Gastroesophageal sphincter (tissue), 4 donors: Measurements from ENCODE around the gene CSMD2. TPM values are rescaled to one million over a fixed set of nuclear protein-coding genes. Genes with fewer than 3 reads are reported as not detected.

Source experiments
- ATAC-seq: fragments of 150-250 bp; one replicate; pipeline ENCODE4 v1.9.1; 2016; ENCODE audit warnings: mild to moderate bottlenecking, moderate library complexity
- H3K27ac ChIP-seq, 4 donors: fragments of 200-600 bp; sonication (generic) in 3 of 4; 1 replicate in 3 of 4; 2 replicates in 1 of 4; pipeline ENCODE4 v1.5.1; 2016 to 2019
- H3K27me3 ChIP-seq: fragments of 200-600 bp; sonication (generic); one replicate; pipeline ENCODE4 v1.5.1; 2019
- H3K36me3 ChIP-seq, 2 donors: fragments of 200-600 bp; sonication (generic); one replicate each; pipeline ENCODE4 v1.5.1; 2019; ENCODE audit warnings: control low read depth in 1 of 2
- H3K4me1 ChIP-seq, 3 donors: fragments of 200-600 bp; sonication (generic); 1 replicate in 2 of 3; 2 replicates in 1 of 3; pipeline ENCODE4 v1.5.1; 2016 to 2019; ENCODE audit warnings: control low read depth in 2 of 3
- H3K4me3 ChIP-seq, 2 donors: fragments of 200-600 bp; sonication (generic); one replicate each; pipeline ENCODE4 v1.5.1; 2019; ENCODE audit warnings: mild to moderate bottlenecking in 1 of 2, moderate library complexity in 1 of 2
- H3K9me3 ChIP-seq, 3 donors: fragments of 200-600 bp; sonication (generic); one replicate each; pipeline ENCODE4 v1.5.1; 2017 to 2019; ENCODE audit warnings: control low read depth in 2 of 3
- EP300 ChIP-seq: sonication (generic); formaldehyde crosslinking; IDR thresholded peaks from one replicate; pipeline ENCODE4 v1.6.1; 2017; ENCODE audit warnings: antibody characterized with exemption, mild to moderate bottlenecking
- POLR2A ChIP-seq, 2 donors: fragments of 450-650 bp; IDR thresholded peaks; one replicate each; pipeline ENCODE4 v1.6.1; 2017; ENCODE audit warnings: antibody characterized with exemption in 2 of 2, mild to moderate bottlenecking in 2 of 2, moderate library complexity in 1 of 2
- POLR2AphosphoS5 ChIP-seq: sonication (generic); formaldehyde crosslinking; IDR thresholded peaks from one replicate; pipeline ENCODE4 v1.6.1; 2017; ENCODE audit warnings: antibody characterized with exemption
- WGBS, 2 donors: methylation state at CpG; one replicate each; pipeline ENCODE4 v1.1.5; 2018; ENCODE audit warnings: low coverage in 1 of 2; 5-methylcytosine and 5-hydroxymethylcytosine counted together
- total RNA-seq, 4 donors: library from RNA; depleted of rRNA; stranded (reverse); fragments of >200 nt; gene quantifications; one replicate each; pipeline ENCODE4 v1.1.0, GENCODE V29; 2016
- TF ChIP-seq, protein P1 (sequence below), 4 experiments: fragments of 200-600 bp in 2 of 4; fragments of 450-650 bp in 2 of 4; sonication (generic) in 1 of 4; IDR thresholded peaks; one replicate each; pipeline ENCODE4 v1.5.1; 2017 to 2019; ENCODE audit warnings: antibody characterized with exemption in 4 of 4, mild to moderate bottlenecking in 2 of 4, moderate library complexity in 2 of 4

CSMD2 gene
- total RNA-seq, 4 donors from 2014 or later = 0.22 to 2.5 (median 0.37) TPM

DNA sequence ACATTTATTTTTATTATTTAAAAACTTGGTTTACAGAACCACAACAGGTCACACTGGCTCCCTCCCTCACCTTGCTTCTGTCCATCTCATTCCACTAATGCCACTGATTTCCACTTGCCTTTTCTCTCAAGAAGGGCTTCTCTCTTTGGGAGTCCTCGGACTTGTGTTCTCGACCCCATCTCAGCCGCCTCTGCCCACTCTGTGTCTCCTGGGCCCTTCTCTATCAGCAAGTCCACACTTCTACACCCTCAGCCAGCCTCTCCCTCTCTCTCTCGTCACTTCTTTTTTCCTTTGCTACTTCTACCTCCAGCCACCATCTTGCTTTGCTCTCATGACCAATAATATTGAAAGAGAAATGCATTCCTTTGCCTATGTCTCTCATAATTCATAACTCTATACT is 171.7 kb downstream of the CSMD2 start:
- H3K4me3 ChIP-seq = no peak overlapping the region
- no peak for ATAC-seq
- no peak overlapping the region for H3K27ac ChIP-seq
- H3K36me3 ChIP-seq = no peaks in the 10 kb centered on the region
- no peaks in the 10 kb centered on the region for H3K4me1 ChIP-seq
- TF ChIP-seq, protein P1, sequence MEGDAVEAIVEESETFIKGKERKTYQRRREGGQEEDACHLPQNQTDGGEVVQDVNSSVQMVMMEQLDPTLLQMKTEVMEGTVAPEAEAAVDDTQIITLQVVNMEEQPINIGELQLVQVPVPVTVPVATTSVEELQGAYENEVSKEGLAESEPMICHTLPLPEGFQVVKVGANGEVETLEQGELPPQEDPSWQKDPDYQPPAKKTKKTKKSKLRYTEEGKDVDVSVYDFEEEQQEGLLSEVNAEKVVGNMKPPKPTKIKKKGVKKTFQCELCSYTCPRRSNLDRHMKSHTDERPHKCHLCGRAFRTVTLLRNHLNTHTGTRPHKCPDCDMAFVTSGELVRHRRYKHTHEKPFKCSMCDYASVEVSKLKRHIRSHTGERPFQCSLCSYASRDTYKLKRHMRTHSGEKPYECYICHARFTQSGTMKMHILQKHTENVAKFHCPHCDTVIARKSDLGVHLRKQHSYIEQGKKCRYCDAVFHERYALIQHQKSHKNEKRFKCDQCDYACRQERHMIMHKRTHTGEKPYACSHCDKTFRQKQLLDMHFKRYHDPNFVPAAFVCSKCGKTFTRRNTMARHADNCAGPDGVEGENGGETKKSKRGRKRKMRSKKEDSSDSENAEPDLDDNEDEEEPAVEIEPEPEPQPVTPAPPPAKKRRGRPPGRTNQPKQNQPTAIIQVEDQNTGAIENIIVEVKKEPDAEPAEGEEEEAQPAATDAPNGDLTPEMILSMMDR (IDR thresholded peaks at IDR 0.05) = no peak
- TF ChIP-seq POLR2AphosphoS5 (no peak), POLR2A (IDR thresholded peaks at IDR 0.05) (no peak), EP300 (no peak)
- no peaks in the 10 kb centered on the region for H3K9me3 ChIP-seq
- H3K27me3 ChIP-seq = peaks cover 14% of the 10 kb centered on the region
- 75 to 89% methylated on average over 4 of the region's 4 CpGs for WGBS, 2 donors

DNA sequence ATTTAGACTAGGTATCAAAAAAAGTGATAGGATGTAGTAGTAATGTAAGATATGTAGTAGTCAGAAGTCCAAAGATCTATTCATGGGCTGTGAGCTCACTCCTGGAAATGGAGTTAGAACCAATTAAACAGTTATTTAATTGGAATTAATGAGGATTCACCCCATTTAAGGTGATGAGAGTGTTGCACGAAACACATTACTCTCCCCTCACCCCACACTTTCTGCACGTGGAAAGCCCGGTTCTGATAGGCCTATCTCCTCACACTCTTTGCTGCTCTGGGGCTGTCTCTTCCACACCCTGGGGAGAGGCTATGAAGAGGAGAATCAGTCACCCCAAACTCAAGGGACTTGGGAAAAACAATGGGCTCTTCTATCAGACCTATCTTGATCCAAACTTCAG is 174.7 kb downstream of the CSMD2 start:
- H3K9me3 ChIP-seq = no peaks in the 10 kb centered on the region
- H3K4me1 ChIP-seq = peaks cover 0 to 17% (median 0%) of the 10 kb centered on the region in 3 donors
- peaks cover 11% of the 10 kb centered on the region for H3K27me3 ChIP-seq
- no peak overlapping the region for H3K4me3 ChIP-seq
- WGBS, 2 donors = 53% methylated on average over 3 of the region's 3 CpGs; no CpG with 5 or more reads in 1 of the 2 donors
- H3K36me3 ChIP-seq = no peaks in the 10 kb centered on the region
- TF ChIP-seq, protein P1 (IDR thresholded peaks at IDR 0.05) = no peak
- TF ChIP-seq POLR2A (IDR thresholded peaks at IDR 0.05) (no peak), EP300 (no peak), POLR2AphosphoS5 (no peak)
- no peak for ATAC-seq
- no peak overlapping the region for H3K27ac ChIP-seq

DNA sequence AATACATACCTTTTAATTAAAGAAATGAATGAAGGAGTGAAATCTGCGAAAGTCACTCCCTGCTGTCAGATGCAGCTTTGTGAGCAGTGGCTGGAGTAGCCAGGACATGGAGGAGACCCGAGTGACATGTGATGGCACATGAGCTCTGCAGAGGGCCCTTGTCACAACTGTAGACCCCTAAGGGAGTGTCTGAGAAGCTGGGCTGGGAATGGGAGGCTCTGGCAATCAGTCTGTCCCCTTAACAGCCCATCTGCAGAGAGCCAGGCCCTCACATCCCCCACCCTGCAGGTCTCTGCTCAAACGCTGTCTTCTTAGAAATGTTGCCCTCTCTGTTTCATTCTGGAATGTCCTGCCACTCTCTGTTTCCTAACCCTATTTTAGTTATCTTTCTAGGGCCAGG is 176.9 kb downstream of the CSMD2 start:
- peaks cover 0 to 22% (median 0%) of the 10 kb centered on the region in 3 donors for H3K4me1 ChIP-seq
- WGBS, 2 donors = 43 to 60% methylated on average over 1 of the region's 3 CpGs
- H3K27ac ChIP-seq = no peak overlapping the region
- H3K27me3 ChIP-seq = peaks cover 7% of the 10 kb centered on the region
- no peaks in the 10 kb centered on the region for H3K9me3 ChIP-seq
- TF ChIP-seq EP300 (no peak), POLR2AphosphoS5 (no peak), POLR2A (IDR thresholded peaks at IDR 0.05) (no peak)
- TF ChIP-seq, protein P1 (IDR thresholded peaks at IDR 0.05) = no peak
- no peak overlapping the region for H3K4me3 ChIP-seq
- no peaks in the 10 kb centered on the region for H3K36me3 ChIP-seq
- ATAC-seq = no peak

DNA sequence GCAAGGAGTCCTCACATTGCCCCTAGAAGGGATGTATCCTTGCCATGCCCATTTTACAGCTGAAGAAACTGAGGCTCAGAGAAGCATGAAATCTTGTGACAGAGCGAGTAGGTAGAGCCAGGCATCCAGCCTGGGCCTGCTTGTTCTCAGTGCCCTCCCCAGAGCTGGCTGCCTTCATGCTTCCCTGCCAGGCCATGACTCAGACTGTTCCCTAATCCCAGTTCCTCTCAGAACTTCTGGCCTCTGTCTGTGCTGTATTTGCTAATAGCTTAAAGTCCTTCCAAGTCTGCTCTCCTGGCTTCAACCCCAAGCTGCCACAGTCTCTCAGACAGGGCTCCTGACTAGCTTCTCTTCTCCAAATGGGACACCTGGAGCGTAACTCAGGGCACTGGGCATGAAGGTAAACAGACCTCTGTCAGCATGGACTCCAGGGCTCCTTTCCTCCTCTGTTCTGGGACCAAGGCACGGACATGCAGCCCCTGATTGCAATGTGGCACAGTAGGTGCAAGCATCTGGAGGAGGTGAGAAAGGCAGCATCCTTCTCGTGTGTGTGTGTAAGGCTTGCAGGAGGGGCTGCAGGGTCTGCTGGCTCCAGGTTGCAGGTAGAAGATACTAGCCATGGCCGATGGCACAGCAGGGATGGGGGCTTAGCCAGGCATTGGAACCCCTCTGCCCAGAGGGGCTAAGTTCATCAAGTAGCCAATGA is 178.5 kb downstream of the CSMD2 start:
- ATAC-seq = peak; percentile 81
- Histone ChIP-seq H3K27me3 (peaks cover 14% of the 10 kb centered on the region), H3K4me1 (peaks cover 0 to 22% (median 0%) of the 10 kb centered on the region in 3 donors), H3K9me3 (no peaks in the 10 kb centered on the region), H3K4me3 (no peak overlapping the region), H3K27ac (no peak overlapping the region), H3K36me3 (no peaks in the 10 kb centered on the region)
- peak; percentile 89 for TF ChIP-seq POLR2AphosphoS5
- TF ChIP-seq EP300 = no peak
- TF ChIP-seq POLR2A (IDR thresholded peaks at IDR 0.05) = no peak
- TF ChIP-seq, protein P1 (IDR thresholded peaks at IDR 0.05) = no peak
- WGBS, 2 donors = 6 to 14% methylated on average over 1 to 2 of the region's 5 CpGs

DNA sequence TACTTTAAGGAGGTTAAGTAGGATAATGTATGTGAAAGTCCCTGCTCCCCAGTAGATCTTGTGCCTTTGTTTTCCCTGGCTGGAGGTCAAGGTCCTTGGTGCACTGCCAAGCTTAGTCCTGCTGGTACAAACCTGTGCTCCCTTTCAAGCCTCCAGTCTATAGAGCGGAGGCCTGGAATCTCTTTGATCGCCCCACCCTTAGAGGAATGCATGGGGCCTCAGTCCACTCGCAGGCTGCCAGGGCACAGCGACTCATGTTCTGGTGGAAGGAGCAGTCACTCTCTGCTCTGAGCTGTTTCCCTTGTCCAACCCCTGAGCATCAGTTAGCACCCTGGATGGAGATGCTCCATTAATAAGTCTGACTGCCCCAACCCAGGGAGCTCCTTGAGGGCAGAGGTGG is 179.4 kb downstream of the CSMD2 start:
- TF ChIP-seq POLR2A (IDR thresholded peaks at IDR 0.05) (no peak), POLR2AphosphoS5 (no peak), EP300 (no peak)
- ATAC-seq = no peak
- no peaks in the 10 kb centered on the region for H3K9me3 ChIP-seq
- H3K36me3 ChIP-seq = no peaks in the 10 kb centered on the region
- H3K27ac ChIP-seq = no peak overlapping the region
- H3K4me3 ChIP-seq = no peak overlapping the region
- 100% methylated on average over 1 of the region's 4 CpGs; no CpG with 5 or more reads in 1 of the 2 donors for WGBS, 2 donors
- H3K4me1 ChIP-seq = peaks cover 0 to 22% (median 0%) of the 10 kb centered on the region in 3 donors
- H3K27me3 ChIP-seq = peaks cover 14% of the 10 kb centered on the region
